GM23338 (cell line): ENCODE data around the gene DIO1. TPM values are rescaled to one million over a fixed set of nuclear protein-coding genes. Genes with fewer than 3 reads are reported as not detected.

Experiments
- ATAC-seq: fragments of 200-7000 bp; cut with Tn5 transposase; 3 replicates; pipeline ENCODE4 v1.9.1; 2020
- DNase-seq: peaks from one replicate; pipeline ENCODE4 v3.0.0-alpha.2; 2015; ENCODE audit warnings: low spot score
- H2AFZ ChIP-seq: fragments of 200-600 bp; sonication (generic); 2 replicates; pipeline ENCODE4 v1.8.0; 2016; ENCODE audit warnings: antibody characterized with exemption, mild to moderate bottlenecking, moderate library complexity
- H3F3A ChIP-seq: fragments of 200-600 bp; sonication (generic); replicated peaks from 2 replicates; pipeline ENCODE4 v1.8.0; 2017; ENCODE audit warnings: antibody characterized with exemption, mixed run types, low read depth
- H3K27ac ChIP-seq: fragments of 200-600 bp; sonication (generic); 2 replicates; pipeline ENCODE4 v1.6.1; 2016; ENCODE audit warnings: low read depth
- H3K27me3 ChIP-seq: fragments of 200-600 bp; sonication (generic); 2 replicates; pipeline ENCODE4 v1.8.0; 2016; ENCODE audit warnings: mild to moderate bottlenecking, mixed run types, moderate library complexity; ENCODE audit not compliant: insufficient read depth
- H3K36me3 ChIP-seq: fragments of 200-600 bp; sonication (generic); 2 replicates; pipeline ENCODE4 v1.8.0; 2016; ENCODE audit warnings: mild to moderate bottlenecking; ENCODE audit not compliant: insufficient read depth
- H3K4me1 ChIP-seq: fragments of 200-600 bp; sonication (generic); 2 replicates; pipeline ENCODE4 v1.8.0; 2016; ENCODE audit warnings: mild to moderate bottlenecking, moderate library complexity; ENCODE audit not compliant: insufficient read depth
- H3K4me2 ChIP-seq: fragments of 200-600 bp; sonication (generic); 2 replicates; pipeline ENCODE4 v1.7.1; 2017; ENCODE audit warnings: mixed run types
- H3K4me3 ChIP-seq: fragments of 200-600 bp; sonication (generic); 2 replicates; pipeline ENCODE4 v1.6.1; 2016; ENCODE audit warnings: mixed run types
- H3K79me2 ChIP-seq: fragments of 200-600 bp; sonication (generic); replicated peaks from 2 replicates; pipeline ENCODE4 v1.8.0; 2017; ENCODE audit warnings: mild to moderate bottlenecking; ENCODE audit not compliant: insufficient read depth
- H3K9me2 ChIP-seq: fragments of 200-600 bp; sonication (generic); 2 replicates; pipeline ENCODE4 v1.8.0; 2017; ENCODE audit not compliant: insufficient read depth
- H4K20me1 ChIP-seq: fragments of 200-600 bp; sonication (generic); replicated peaks from 2 replicates; pipeline ENCODE4 v1.8.0; 2017; ENCODE audit warnings: mild to moderate bottlenecking; ENCODE audit not compliant: insufficient read depth
- H3K27ac Mint-ChIP-seq: 2 replicates; pipeline ENCODE4 v1.8.0; 2020; ENCODE audit warnings: inconsistent platforms, mild to moderate bottlenecking, moderate library complexity, mixed read lengths
- H3K27me3 Mint-ChIP-seq: 3 replicates; pipeline ENCODE4 v1.8.0; 2022; ENCODE audit warnings: low read depth, mild to moderate bottlenecking, moderate library complexity, mixed read lengths, inconsistent platforms; ENCODE audit not compliant: insufficient read depth, poor library complexity
- H3K36me3 Mint-ChIP-seq: 3 replicates; pipeline ENCODE4 v1.8.0; 2021; ENCODE audit warnings: low read depth, mild to moderate bottlenecking, inconsistent platforms, moderate library complexity, mixed read lengths
- H3K4me1 Mint-ChIP-seq: 3 replicates; pipeline ENCODE4 v1.8.0; 2020; ENCODE audit warnings: mild to moderate bottlenecking, inconsistent platforms, mixed read lengths
- H3K4me3 Mint-ChIP-seq: 3 replicates; pipeline ENCODE4 v1.8.0; 2021; ENCODE audit warnings: moderate library complexity, mild to moderate bottlenecking, inconsistent platforms, mixed read lengths
- H3K9me3 Mint-ChIP-seq: 3 replicates; pipeline ENCODE4 v1.8.0; 2020; ENCODE audit warnings: moderate library complexity, mild to moderate bottlenecking, inconsistent platforms, mixed read lengths
- CREB1 ChIP-seq: fragments of 250-450 bp; sonication (Bioruptor Pico); IDR thresholded peaks from 2 replicates; pipeline ENCODE4 v1.5.0; 2020; ENCODE audit warnings: low read depth, mild to moderate bottlenecking, moderate library complexity
- CTCF ChIP-seq, 2 experiments: fragments of 200-600 bp in 1 of 2; sonication (generic) in 1 of 2; conservative IDR thresholded peaks; 2 replicates each; pipeline versions ENCODE4 v1.5.1 to v1.6.1; 2016 to 2017; ENCODE audit warnings: antibody characterized with exemption in 2 of 2, low read depth in 2 of 2, mild to moderate bottlenecking in 2 of 2, moderate library complexity in 1 of 2
- ETS1 ChIP-seq: IDR thresholded peaks from 2 replicates; pipeline ENCODE4 v1.6.1; 2016; ENCODE audit warnings: antibody characterized with exemption
- EZH2 ChIP-seq: fragments of 200-600 bp; sonication (generic); IDR thresholded peaks from one replicate; pipeline ENCODE4 v1.8.0; 2017; ENCODE audit warnings: antibody characterized with exemption, mild to moderate bottlenecking, low read depth; ENCODE audit not compliant: unreplicated experiment
- EZH2phosphoT487 ChIP-seq: fragments of 200-600 bp; sonication (generic); IDR thresholded peaks from one replicate; pipeline ENCODE4 v1.8.1; 2018; ENCODE audit warnings: antibody characterized with exemption; ENCODE audit not compliant: unreplicated experiment
- JUNB ChIP-seq: IDR thresholded peaks from one replicate; pipeline ENCODE4 v1.6.1; 2016; ENCODE audit warnings: antibody characterized with exemption; ENCODE audit not compliant: unreplicated experiment
- POLR2AphosphoS5 ChIP-seq: IDR thresholded peaks from 2 replicates; pipeline ENCODE4 v1.6.1; 2016; ENCODE audit warnings: antibody characterized with exemption, low read depth
- ZNF114 ChIP-seq: fragments of 250-450 bp; sonication (Bioruptor Pico); IDR thresholded peaks from 2 replicates; pipeline ENCODE4 v1.5.0; 2020; ENCODE audit warnings: mild to moderate bottlenecking, moderate library complexity
- ZNF331 ChIP-seq: fragments of 250-450 bp; sonication (Bioruptor Pico); IDR thresholded peaks from 2 replicates; pipeline ENCODE4 v1.5.0; 2020; ENCODE audit warnings: low read depth, mild to moderate bottlenecking, moderate library complexity
- ZNF462 ChIP-seq: fragments of 250-450 bp; sonication (Bioruptor Pico); IDR thresholded peaks from 2 replicates; pipeline ENCODE4 v1.5.0; 2020; ENCODE audit warnings: mild to moderate bottlenecking, moderate library complexity
- polyA plus RNA-seq: library from polyadenylated mRNA; unstranded; fragments of >200 nt; fragmentation: Nextera tagmentation; extraction: Ambion mirVana; gene quantifications from 2 replicates; pipeline ENCODE4 v1.2.1, GENCODE V29; 2016
- total RNA-seq: library from RNA; depleted of rRNA; stranded (reverse); fragments of >200 nt; shearing (Covaris generic); gene quantifications from 2 replicates; pipeline ENCODE4 v1.2.3, GENCODE V29; 2014

Gene DIO1
- total and polyA plus RNA-seq, 2 experiments from 2014 or later = 0.27 TPM; not detected in 1

DNA sequence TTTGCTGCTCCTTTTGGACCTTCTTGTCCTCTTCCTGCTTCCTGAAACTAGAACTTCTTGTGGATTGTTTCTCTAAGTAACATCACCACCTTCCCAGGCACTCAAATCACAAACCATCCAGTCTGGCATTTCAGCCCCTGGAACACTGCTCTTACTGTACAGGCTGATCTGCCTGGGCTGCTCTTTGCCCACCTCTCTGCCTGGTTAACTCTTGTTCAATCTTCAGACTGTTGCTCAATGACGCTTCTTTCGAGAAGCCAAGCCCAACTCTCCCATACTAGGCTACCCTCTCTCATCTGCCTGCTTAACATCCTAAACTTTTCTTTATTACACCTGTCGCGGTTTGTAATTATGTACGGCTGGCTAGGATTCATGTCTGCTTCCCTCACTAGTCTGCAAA, 657 bp downstream of the DIO1 start (continued):
- TF ChIP-seq EZH2phosphoT487 = no peak

DNA sequence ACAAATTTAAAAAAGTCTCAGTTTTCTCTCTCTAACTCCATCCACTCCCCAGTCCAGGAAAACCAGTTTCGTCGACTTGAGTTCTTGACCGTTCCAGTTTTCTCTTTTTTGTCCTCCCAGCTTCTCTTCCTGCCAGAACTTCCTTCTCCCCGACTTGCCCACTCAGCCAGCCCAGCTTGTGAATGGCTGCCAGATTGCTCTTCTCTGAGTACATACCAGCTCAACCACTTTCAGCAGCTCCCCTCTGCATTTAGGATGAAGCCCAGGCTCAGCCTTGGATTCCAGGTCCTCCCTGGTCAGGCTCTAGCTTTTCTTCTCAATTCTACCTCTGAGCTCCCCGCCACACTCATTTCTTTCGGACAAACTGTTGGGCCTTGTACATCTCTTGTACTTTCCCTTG, 1.4 kb downstream of the DIO1 start:
- H3K36me3 ChIP-seq = no peaks in the 10 kb centered on the region
- H4K20me1 ChIP-seq = no peaks in the 10 kb centered on the region
- ATAC-seq (no peak), DNase-seq (no peak)
- Mint-ChIP-seq H3K9me3 (no peaks in the 10 kb centered on the region), H3K27ac (no peak overlapping the region), H3K4me1 (peaks cover 4% of the 10 kb centered on the region; the same call in 2 of the 3 replicates), H3K4me3 (no peak overlapping the region), H3K27me3 (peaks cover 4% of the 10 kb centered on the region), H3K36me3 (no peaks in the 10 kb centered on the region)
- H3K9me2 ChIP-seq = no peaks in the 10 kb centered on the region
- no peak for TF ChIP-seq EZH2
- no peak for TF ChIP-seq ETS1
- no peak for TF ChIP-seq ZNF331
- TF ChIP-seq CTCF (conservative IDR thresholded peaks at IDR 0.05; ENCODE audit: low read depth in 2 of 2) = no peak
- no peak for TF ChIP-seq POLR2AphosphoS5
- TF ChIP-seq EZH2phosphoT487 = no peak
- no peak for TF ChIP-seq ZNF114 (CRISPR knock-in tag)
- no peak for TF ChIP-seq CREB1 (CRISPR knock-in tag)
- H3F3A ChIP-seq = no peaks in the 10 kb centered on the region
- no peak overlapping the region for H3K4me3 ChIP-seq
- H3K27me3 ChIP-seq = no peaks in the 10 kb centered on the region
- no peaks in the 10 kb centered on the region; the same call in 1 of the 2 replicates for H3K4me1 ChIP-seq
- no peak overlapping the region for H2AFZ ChIP-seq
- no peak overlapping the region for H3K4me2 ChIP-seq
- no peak overlapping the region for H3K27ac ChIP-seq
- no peaks in the 10 kb centered on the region for H3K79me2 ChIP-seq

- no peak overlapping the region for H3K4me2 ChIP-seq
- no peaks in the 10 kb centered on the region for H3K4me1 ChIP-seq
- Mint-ChIP-seq H3K4me1 (no peaks in the 10 kb centered on the region; the same call in 2 of the 3 replicates), H3K27me3 (peaks cover 2% of the 10 kb centered on the region), H3K27ac (no peak overlapping the region), H3K9me3 (no peaks in the 10 kb centered on the region), H3K36me3 (no peaks in the 10 kb centered on the region), H3K4me3 (no peak overlapping the region)
- no peaks in the 10 kb centered on the region for H4K20me1 ChIP-seq
- no peaks in the 10 kb centered on the region for H3K36me3 ChIP-seq
- no peaks in the 10 kb centered on the region for H3K79me2 ChIP-seq
- H3K27me3 ChIP-seq = no peaks in the 10 kb centered on the region
- H3K9me2 ChIP-seq = no peaks in the 10 kb centered on the region
- no peaks in the 10 kb centered on the region for H3F3A ChIP-seq
- no peak overlapping the region for H3K4me3 ChIP-seq
- no peak overlapping the region for H2AFZ ChIP-seq
- no peak overlapping the region for H3K27ac ChIP-seq
- DNase-seq (no peak), ATAC-seq (no peak)
- TF ChIP-seq ZNF462 (no peak), ZNF114 (CRISPR knock-in tag) (no peak), JUNB (no peak), ZNF331 (no peak), EZH2 (no peak)
Measured at GRCh38 chr1:53896635-53897229, 2.7 kb downstream of the DIO1 start.
